Mammary epithelial cell (primary cell): Measurements from ENCODE around the gene C1orf87.

Experiments
- EZH2 ChIP-seq: IDR thresholded peaks from 2 replicates; pipeline ENCODE4 v1.6.1; 2012; ENCODE audit warnings: low read length, inconsistent platforms, borderline replicate concordance
- TF ChIP-seq, protein P1 (sequence below), 2 donors: IDR thresholded peaks in 1 of 2; conservative IDR thresholded peaks in 1 of 2; 2 replicates each; pipeline ENCODE4 v1.5.1; 2011 to 2012; ENCODE audit warnings: inconsistent platforms in 2 of 2, low read length in 2 of 2, mild to moderate bottlenecking in 2 of 2, control low read depth in 1 of 2, low read depth in 1 of 2; ENCODE audit not compliant: insufficient read depth in 1 of 2; ENCODE audit errors: extremely low read depth in 1 of 2

DNA sequence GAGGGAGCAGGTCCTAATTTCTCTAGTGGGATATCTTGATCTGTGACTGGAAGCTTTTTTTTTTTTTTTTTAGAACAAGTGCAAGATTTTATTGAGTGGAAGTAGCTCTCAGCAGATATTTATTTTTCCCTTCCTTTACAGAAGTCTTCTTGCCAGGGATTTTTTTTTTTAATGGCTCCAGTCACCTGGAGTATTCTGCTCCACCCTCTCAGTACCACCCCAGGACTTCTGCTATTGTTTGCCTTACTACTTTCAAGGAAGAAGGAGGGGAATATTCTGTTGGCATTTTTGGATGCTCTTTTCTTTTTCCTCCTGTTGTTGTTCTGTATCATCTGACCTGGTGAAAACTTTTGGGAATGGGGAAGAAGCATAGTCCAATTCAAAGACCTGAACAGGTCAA, 123.9 kb downstream of the C1orf87 start:
- TF ChIP-seq, protein P1, sequence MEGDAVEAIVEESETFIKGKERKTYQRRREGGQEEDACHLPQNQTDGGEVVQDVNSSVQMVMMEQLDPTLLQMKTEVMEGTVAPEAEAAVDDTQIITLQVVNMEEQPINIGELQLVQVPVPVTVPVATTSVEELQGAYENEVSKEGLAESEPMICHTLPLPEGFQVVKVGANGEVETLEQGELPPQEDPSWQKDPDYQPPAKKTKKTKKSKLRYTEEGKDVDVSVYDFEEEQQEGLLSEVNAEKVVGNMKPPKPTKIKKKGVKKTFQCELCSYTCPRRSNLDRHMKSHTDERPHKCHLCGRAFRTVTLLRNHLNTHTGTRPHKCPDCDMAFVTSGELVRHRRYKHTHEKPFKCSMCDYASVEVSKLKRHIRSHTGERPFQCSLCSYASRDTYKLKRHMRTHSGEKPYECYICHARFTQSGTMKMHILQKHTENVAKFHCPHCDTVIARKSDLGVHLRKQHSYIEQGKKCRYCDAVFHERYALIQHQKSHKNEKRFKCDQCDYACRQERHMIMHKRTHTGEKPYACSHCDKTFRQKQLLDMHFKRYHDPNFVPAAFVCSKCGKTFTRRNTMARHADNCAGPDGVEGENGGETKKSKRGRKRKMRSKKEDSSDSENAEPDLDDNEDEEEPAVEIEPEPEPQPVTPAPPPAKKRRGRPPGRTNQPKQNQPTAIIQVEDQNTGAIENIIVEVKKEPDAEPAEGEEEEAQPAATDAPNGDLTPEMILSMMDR (conservative IDR thresholded peaks at IDR 0.05 in 1 of 2, IDR thresholded peaks at IDR 0.05 in 1 of 2; ENCODE audit: extremely low read depth in 1 of 2, insufficient read depth in 1 of 2, low read depth in 1 of 2, low read length in 2 of 2): no peak
- no peak for TF ChIP-seq EZH2
